Activated T-cell treated with anti-CD3 and anti-CD28 coated beads, Interleukin-2, amount 50 U/mL, for 24 hours (primary cell): ENCODE data around the gene EIF5.

Experiments used
- DNase-seq: peaks from one replicate; pipeline ENCODE4 v3.0.0-alpha.2; 2020
- H3K27ac Mint-ChIP-seq: 2 replicates; pipeline ENCODE4 v1.8.0; 2020; ENCODE audit warnings: mild to moderate bottlenecking, mixed read lengths
- H3K27me3 Mint-ChIP-seq: 2 replicates; pipeline ENCODE4 v1.8.0; 2020; ENCODE audit warnings: mixed read lengths
- H3K36me3 Mint-ChIP-seq: 2 replicates; pipeline ENCODE4 v1.8.0; 2020; ENCODE audit warnings: low read depth, mixed read lengths
- H3K4me1 Mint-ChIP-seq: 2 replicates; pipeline ENCODE4 v1.8.0; 2020; ENCODE audit warnings: low read depth, mixed read lengths
- H3K4me3 Mint-ChIP-seq: 2 replicates; pipeline ENCODE4 v1.8.0; 2020; ENCODE audit warnings: mild to moderate bottlenecking, moderate library complexity, mixed read lengths
- H3K9me3 Mint-ChIP-seq: 2 replicates; pipeline ENCODE4 v1.8.0; 2020; ENCODE audit warnings: mixed read lengths

Gene EIF5

DNA sequence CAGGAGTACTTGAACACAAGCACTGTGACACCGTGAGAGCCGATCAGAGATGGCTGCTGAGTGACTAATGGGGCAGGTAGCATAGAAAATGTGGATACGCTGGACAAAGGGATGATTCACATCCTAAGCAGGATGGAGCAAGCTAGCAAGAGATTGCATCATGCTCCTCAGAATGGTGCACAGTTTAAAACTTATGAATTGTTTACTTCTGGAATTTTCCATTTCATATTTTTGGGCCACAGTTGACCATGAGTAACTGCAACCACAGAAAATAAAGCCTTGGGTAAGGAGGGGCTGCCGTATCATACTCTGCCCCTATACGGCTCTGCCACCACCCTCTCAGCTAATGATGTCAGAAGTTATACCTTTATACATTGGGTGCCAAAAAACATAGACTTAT, 27.8 kb downstream of the EIF5 start:
- H3K27me3 Mint-ChIP-seq = no peaks in the 10 kb centered on the region
- no peak overlapping the region for H3K27ac Mint-ChIP-seq
- peaks cover 17% of the 10 kb centered on the region for H3K9me3 Mint-ChIP-seq
- DNase-seq = no peak
- H3K4me3 Mint-ChIP-seq = no peak overlapping the region
- H3K4me1 Mint-ChIP-seq = peaks cover 4% of the 10 kb centered on the region
- H3K36me3 Mint-ChIP-seq = peaks cover 9% of the 10 kb centered on the region

DNA sequence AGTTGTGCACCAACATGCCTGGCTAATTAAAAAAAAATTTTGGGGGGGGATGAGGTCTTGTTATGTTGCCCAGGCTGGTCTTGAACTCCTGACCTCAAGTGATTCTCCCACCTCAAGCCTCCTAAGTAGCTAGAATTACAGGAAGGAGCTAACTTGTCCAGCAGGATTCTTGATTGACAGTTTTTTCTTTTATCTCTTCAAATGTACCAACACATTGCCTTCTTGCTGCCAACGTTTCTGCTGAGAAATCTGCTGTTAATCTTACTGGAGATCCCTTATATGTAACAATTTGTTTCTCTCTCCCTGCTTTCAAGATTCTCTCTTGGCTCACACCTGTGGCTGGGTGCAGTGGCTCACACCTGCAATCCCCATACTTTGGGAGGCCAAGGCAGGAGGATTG, 28.7 kb downstream of the EIF5 start:
- Mint-ChIP-seq H3K27ac (no peak overlapping the region), H3K36me3 (peaks cover 9% of the 10 kb centered on the region), H3K4me3 (no peak overlapping the region), H3K9me3 (peaks cover 17% of the 10 kb centered on the region), H3K4me1 (peaks cover 4% of the 10 kb centered on the region), H3K27me3 (no peaks in the 10 kb centered on the region)
- DNase-seq = no peak

DNA sequence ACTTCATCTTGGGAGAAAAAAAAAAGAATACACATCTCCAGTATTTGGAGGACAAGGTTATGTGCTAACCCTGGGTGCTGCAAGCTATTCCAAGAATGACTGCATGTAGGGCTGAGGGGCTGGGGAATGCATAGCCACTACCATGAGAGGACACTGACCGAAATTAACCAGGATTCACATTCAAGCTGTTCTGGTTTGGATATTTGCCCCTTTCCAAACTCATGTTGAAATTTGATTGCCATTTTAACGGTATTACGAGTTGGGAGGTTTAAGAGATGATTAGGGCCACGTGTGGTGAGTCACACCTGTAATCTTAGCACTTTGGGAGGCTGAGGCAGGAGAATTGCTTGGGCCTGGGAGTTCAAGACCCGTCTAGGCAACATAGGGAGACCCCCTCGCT, 32.7 kb downstream of the EIF5 start:
- no peak for DNase-seq
- Mint-ChIP-seq H3K4me1 (peaks cover 2% of the 10 kb centered on the region), H3K27ac (no peak overlapping the region), H3K4me3 (no peak overlapping the region), H3K36me3 (peaks cover 9% of the 10 kb centered on the region), H3K9me3 (peaks cover 15% of the 10 kb centered on the region), H3K27me3 (no peaks in the 10 kb centered on the region)

DNA sequence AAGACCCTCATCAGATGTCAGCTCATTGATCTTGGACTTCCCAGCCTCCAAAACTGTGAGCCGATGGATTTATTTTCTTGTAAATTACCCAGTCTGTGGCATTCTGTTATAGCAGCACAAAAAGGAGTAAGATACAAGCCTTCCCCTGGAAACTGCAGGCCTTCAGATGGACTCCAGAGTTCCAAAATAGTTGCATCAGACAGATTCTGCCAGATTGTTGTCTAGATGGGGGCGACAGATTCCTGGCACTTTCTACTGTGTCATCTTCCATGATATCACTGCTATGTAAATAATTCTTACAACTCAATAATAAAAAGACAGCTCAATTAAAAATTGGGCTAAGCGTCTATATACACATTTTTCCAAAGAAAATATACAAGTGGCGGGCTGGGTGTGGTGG, 34.0 kb downstream of the EIF5 start:
- H3K36me3 Mint-ChIP-seq = peaks cover 5% of the 10 kb centered on the region
- DNase-seq = no peak
- H3K4me3 Mint-ChIP-seq = no peak overlapping the region
- H3K4me1 Mint-ChIP-seq = peaks cover 6% of the 10 kb centered on the region
- H3K27me3 Mint-ChIP-seq = no peaks in the 10 kb centered on the region
- peaks cover 6% of the 10 kb centered on the region for H3K9me3 Mint-ChIP-seq
- H3K27ac Mint-ChIP-seq = no peak overlapping the region

DNA sequence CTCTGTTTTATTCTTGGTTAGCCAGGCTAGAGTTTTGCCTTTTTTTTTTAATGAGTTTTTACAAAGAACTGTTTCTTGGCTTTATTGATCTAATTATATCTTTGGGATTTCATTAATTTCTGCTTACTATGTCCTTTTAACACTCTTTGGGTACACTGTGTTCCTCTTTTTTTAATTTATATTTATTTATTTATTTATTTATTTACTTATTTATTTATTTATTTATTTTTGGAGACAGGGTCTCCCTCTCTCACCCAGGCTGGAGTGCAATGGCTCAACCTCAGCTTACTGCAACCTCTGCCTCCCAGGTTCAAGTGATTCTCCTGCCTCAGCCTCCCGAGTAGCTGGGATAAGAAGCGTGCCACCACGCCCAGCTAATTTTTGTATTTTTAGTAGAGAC, 36.0 kb downstream of the EIF5 start:
- H3K4me3 Mint-ChIP-seq = no peak overlapping the region
- DNase-seq = no peak
- no peaks in the 10 kb centered on the region for H3K36me3 Mint-ChIP-seq
- H3K9me3 Mint-ChIP-seq = no peaks in the 10 kb centered on the region
- no peak overlapping the region for H3K27ac Mint-ChIP-seq
- peaks cover 2% of the 10 kb centered on the region for H3K27me3 Mint-ChIP-seq
- peaks cover 6% of the 10 kb centered on the region for H3K4me1 Mint-ChIP-seq

DNA sequence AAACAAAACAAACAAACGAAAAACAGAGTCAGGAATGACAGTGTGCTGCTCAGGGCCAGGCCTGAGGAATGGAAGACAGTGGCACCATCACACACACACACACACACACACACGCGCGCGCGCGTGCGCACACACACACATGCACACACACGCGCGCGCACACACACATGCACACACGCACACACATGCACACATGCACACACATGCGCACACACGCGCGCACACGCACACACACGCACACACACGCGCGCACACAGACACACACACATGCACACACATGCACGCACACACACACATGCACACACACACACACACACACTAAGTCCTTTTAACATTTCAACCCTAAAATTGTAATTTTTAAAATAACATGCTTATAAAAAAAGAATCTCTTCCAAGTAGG, 38.0 kb downstream of the EIF5 start:
- Mint-ChIP-seq H3K27ac (no peak overlapping the region), H3K36me3 (no peaks in the 10 kb centered on the region), H3K4me1 (peaks cover 6% of the 10 kb centered on the region), H3K4me3 (no peak overlapping the region), H3K27me3 (peaks cover 2% of the 10 kb centered on the region), H3K9me3 (no peaks in the 10 kb centered on the region)
- DNase-seq = no peak

DNA sequence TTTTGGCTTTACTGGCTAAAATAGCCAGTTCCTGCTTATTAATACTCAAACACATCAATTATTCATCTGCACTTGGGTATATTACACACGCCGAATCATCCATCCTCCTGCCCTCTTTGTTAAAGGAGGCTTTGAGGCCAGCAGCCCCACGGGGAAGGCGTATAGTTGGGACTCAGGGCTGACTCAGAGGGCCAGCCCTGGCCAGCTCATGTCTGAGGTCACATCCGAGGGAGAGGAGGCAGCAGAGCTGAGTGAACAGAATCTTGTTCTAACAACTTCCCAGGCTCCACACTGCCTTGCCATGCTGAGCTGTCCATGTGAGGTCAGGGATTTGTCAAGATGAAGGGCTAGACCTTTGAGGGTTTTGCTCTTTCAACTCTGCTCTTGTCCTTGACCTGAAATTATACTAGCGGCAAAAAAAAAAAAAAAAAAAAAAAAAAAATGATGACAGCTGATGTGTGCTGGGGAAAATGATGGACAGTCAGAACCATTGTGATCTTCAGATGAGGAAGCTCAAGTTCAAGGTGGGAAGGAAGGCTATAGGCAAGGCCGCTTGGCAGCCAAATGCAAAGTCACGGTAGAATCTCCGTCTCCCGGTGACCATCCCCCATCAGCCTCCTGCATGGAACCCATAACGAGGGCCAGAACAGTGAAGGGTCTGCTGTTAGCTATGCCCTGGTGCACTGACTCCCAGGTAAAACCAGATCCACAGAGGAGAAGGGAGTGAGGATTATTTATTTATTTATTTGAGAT, 38.7 kb downstream of the EIF5 start:
- H3K4me1 Mint-ChIP-seq = peaks cover 6% of the 10 kb centered on the region
- H3K9me3 Mint-ChIP-seq = no peaks in the 10 kb centered on the region
- peaks cover 2% of the 10 kb centered on the region for H3K27me3 Mint-ChIP-seq
- no peak overlapping the region for H3K27ac Mint-ChIP-seq
- no peak for DNase-seq
- no peaks in the 10 kb centered on the region for H3K36me3 Mint-ChIP-seq
- no peak overlapping the region for H3K4me3 Mint-ChIP-seq

DNA sequence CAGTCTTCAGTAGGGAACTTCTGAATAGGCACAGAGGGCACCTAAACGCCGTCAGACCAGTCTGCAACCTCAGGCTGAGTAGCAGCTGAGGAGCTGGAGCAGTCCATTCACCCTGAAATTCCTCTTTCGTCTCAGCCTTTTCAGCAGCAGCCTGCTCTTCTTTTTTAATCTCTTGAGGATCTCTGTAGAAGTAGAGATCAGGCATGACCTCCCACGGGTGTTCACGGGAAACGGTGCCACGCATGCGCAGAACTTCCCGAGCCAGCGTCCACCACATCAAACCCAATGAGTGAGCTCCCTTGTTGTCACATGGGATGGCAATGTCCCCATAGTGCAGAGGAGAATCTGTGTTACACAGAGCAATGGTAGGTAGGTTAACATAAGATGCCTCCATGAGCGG, 40.1 kb downstream of the EIF5 start:
- Mint-ChIP-seq H3K4me3 (no peak overlapping the region), H3K9me3 (no peaks in the 10 kb centered on the region), H3K4me1 (peaks cover 6% of the 10 kb centered on the region), H3K27me3 (peaks cover 2% of the 10 kb centered on the region), H3K36me3 (no peaks in the 10 kb centered on the region), H3K27ac (no peak overlapping the region)
- no peak for DNase-seq

DNA sequence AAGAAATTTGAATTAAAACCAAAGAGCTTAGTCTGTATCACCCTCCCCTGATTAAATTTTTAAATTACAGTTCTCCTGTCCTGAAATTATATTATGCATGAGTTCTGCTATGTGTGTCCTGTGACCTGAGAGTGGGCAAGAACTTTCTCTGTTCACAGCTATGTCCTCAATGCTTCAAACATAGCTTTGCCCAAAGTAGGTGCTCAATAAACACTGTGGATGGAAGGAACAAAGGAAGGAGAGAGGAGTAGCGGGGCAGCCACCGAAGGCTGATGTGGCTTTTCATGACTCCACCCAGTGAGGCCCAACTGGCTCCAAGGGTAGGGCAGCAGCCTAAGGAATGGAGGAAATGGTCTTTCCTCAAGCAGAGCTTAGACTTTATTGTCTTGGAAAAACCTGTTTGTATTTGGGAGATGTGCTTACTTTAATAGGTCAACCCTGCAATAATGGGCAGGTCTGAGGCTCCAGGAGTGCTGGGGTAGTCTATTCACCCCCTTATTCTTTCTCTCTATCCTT, 43.5 kb downstream of the EIF5 start:
- no peak for DNase-seq
- Mint-ChIP-seq H3K27ac (no peak overlapping the region), H3K36me3 (no peaks in the 10 kb centered on the region), H3K4me3 (no peak overlapping the region), H3K9me3 (no peaks in the 10 kb centered on the region), H3K4me1 (peaks cover 8% of the 10 kb centered on the region), H3K27me3 (peaks cover 2% of the 10 kb centered on the region)

DNA sequence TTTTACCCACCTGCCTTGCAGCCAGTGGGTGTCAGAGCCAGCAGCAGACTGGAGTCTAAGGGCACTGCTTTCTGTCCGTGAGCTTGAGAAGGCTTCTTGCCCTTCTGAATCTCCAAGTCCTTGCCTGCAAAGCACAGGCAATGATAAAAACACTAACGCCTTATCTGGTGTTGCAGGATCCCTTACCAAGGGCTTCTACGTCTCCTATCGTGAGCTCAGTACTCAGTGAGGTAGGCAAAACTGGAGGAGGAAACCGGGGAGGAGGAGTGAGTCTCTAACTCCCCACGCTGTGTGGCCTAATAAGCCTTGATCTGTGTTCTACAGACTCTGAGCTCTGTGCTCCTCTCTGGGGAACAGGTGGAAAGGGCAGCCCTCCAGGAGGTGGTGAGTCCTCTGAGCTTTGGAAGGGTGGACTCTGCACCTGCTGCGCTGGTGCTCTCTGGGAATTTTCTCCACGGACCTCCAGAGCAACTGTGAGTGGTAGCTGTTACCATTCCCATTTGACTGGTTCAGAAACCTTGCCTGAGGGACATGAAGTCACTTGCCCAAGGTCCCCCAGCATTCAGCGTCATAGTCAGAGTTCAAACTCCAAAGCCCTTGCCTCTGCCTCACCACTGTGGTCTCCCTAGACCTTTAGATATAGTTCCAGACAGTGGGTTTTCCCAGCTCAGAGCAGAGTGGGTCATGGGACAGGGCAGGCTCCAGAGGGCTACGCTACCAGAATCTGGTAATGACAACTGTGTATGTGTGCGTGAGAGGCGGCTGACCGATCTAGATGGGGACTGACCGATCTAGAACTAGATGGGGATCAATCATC, 44.2 kb downstream of the EIF5 start:
- Mint-ChIP-seq H3K27me3 (peaks cover 2% of the 10 kb centered on the region), H3K9me3 (no peaks in the 10 kb centered on the region), H3K27ac (no peak overlapping the region), H3K4me3 (no peak overlapping the region), H3K36me3 (no peaks in the 10 kb centered on the region), H3K4me1 (peaks cover 9% of the 10 kb centered on the region)
- no peak for DNase-seq

DNA sequence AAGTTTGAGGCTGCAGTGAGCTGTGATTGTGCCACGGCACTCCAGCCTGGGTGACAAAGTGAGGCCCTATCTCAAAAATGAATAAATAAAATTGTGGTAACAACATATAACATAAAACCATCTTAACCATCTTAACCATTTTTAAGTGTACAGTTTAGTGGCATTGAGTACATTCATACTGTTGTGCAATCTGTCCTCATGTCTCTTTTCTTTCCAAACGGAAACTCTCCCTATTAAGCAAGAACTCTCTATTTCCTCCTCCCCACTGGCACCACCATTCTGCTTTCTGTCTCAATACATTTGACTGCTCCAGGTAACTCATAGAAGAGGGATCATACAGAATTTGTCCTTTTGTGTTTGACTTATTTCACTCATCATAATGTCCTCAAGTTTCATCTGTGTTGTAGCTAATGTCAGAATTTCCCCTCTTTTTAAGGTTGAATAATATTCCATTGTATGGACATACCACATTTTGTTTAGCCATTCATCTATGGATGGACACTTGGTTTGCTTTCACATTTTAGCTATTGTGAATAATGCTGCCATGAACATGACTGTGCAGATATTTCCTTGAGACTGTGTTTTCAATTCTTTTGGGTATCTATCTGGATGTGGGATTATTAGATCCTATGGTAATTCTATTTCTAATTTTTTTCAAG, 46.8 kb downstream of the EIF5 start:
- Mint-ChIP-seq H3K4me1 (peaks cover 20% of the 10 kb centered on the region), H3K36me3 (peaks cover 3% of the 10 kb centered on the region), H3K27ac (no peak overlapping the region), H3K4me3 (no peak overlapping the region), H3K27me3 (no peaks in the 10 kb centered on the region), H3K9me3 (no peaks in the 10 kb centered on the region)
- no peak for DNase-seq

DNA sequence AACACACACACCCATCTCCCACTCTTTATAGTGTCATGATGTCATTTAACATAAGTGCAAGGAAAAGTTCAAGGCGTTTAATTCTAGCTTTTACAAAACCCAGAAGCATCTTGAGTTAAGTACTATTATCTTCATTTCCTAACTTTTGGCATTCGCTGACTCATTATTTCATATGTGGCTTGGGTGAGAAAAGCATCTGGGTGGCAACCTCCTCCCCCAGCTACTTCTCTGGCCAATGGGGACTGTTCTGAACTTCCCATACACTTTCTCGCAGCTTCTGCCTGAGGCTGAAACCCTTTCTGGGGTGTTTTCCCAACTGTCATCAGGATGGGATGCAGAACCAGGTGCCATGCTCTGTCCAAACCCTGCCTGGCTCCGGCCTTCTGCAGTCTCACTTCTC, 48.3 kb downstream of the EIF5 start:
- H3K9me3 Mint-ChIP-seq = no peaks in the 10 kb centered on the region
- H3K36me3 Mint-ChIP-seq = peaks cover 17% of the 10 kb centered on the region
- no peak overlapping the region for H3K4me3 Mint-ChIP-seq
- no peak overlapping the region for H3K27ac Mint-ChIP-seq
- H3K4me1 Mint-ChIP-seq = peaks cover 23% of the 10 kb centered on the region
- no peak for DNase-seq
- H3K27me3 Mint-ChIP-seq = no peaks in the 10 kb centered on the region

DNA sequence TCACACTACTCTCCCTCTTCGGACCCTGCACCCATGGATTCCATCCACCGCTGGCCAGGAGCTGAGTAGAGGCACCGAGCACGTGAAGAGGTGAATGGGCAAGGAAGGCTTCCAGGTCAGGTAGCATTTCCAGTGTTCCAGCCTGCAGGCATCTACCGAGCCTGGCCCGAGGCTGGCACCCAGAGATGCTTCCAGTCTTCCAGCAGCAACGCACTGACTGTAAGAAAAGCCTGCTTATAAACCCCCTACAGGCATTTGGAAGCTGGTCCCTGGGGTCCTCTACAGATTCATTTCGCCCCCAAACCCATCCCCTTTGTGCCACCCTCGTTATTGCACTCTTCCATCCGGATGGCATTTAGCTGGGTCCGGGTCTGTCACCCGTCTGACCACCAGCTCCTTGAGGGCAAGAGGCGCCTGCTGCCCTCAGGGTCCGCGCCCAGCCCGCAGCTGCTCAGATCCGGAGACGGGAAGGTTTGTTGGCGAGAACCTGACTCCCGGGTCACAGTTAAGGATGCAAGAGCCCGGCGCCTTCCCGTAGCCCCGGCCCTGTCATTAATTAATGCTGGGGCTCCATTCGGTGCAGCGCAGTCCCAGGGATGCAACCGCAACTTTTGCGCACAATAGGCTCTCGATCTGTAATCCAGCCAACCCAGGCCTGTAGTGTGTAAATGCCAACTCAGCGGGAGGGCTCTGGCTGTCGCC, 50.6 kb downstream of the EIF5 start:
- Mint-ChIP-seq H3K4me3 (peak overlapping the region; percentile 96), H3K36me3 (peaks cover 28% of the 10 kb centered on the region), H3K27ac (peak overlapping the region; percentile 94), H3K9me3 (no peaks in the 10 kb centered on the region), H3K27me3 (no peaks in the 10 kb centered on the region), H3K4me1 (peaks cover 39% of the 10 kb centered on the region)
- no peak for DNase-seq

DNA sequence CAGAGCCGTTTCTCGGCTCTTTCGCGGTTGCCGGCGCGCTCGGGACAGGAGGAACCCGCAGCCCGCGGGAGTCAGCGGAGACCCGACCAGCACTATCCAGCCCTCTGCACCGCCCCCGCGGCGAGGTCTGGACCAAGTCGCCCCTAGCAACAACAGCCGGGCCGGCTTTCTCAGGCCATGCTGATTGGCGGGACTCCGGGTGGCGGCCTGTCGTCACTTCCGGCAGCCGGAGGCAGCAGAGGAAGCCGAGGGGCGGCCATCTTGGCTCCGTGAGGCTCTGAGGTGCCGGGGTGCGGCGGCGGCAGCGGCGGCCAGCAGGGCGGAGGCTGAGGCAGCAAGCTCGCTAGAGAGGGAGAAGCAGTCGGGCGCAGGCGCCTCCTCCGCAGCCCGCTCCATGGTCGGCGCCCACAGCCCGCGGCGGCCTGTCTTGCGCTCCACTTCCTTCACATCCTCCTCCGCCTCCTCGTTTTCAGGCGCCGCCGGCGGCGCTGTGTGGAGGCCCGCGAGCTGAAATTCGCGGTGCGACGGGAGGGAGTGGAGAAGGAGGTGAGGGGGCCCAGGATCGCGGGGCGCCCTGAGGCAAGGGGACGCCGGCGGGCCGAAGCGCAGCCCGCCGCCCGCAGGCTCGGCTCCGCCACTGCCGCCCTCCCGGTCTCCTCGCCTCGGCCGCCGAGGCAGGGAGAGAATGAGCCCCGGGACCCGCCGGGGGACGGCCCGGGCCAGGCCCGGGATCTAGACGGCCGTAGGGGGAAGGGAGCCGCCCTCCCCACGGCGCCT, 51.3 kb downstream of the EIF5 start, which contains the start of gene MARK3:
Gene MARK3, plus strand, starts transcription at position 264 of the 777 bp plus-strand sequence. CDS start 615 bp downstream, outside the sequence.
- peak within 1 kb of the TSS; percentile 96 for H3K4me3 Mint-ChIP-seq
- H3K27ac Mint-ChIP-seq = peak within 1 kb of the TSS; percentile 96
- H3K27me3 Mint-ChIP-seq = no peaks in the 10 kb centered on the region
- DNase-seq = peak; percentile 97
- H3K9me3 Mint-ChIP-seq = no peaks in the 10 kb centered on the region
- H3K4me1 Mint-ChIP-seq = peaks cover 44% of the 10 kb centered on the region
- H3K36me3 Mint-ChIP-seq = peaks cover 30% of the 10 kb centered on the region
